ENCODE results near the gene ATG13.
"Not testable (repeated sequence)": the region's sequence is repeated elsewhere in the genome, so short reads cannot be mapped to it uniquely, and the experiment has no call there.

- TF ChIP-seq CTCF, POLR2A (IDR thresholded peaks at IDR 0.05): not testable (repeated sequence)
Measured at GRCh38 chr11:46709351-46709750, 92.0 kb downstream of the ATG13 start.
